ENCODE results near the gene CDKN1A.

Gene CDKN1A
- long read RNA-seq, transcript CDKN1A-201 (3 exons, 2,180 nt) = major isoform, 11 of 12 reads
- long read RNA-seq, partial matches to known transcripts = 0 of 12 reads
- long read RNA-seq, other reads (novel, unspliced or antisense) = 0 of 12 reads

DNA sequence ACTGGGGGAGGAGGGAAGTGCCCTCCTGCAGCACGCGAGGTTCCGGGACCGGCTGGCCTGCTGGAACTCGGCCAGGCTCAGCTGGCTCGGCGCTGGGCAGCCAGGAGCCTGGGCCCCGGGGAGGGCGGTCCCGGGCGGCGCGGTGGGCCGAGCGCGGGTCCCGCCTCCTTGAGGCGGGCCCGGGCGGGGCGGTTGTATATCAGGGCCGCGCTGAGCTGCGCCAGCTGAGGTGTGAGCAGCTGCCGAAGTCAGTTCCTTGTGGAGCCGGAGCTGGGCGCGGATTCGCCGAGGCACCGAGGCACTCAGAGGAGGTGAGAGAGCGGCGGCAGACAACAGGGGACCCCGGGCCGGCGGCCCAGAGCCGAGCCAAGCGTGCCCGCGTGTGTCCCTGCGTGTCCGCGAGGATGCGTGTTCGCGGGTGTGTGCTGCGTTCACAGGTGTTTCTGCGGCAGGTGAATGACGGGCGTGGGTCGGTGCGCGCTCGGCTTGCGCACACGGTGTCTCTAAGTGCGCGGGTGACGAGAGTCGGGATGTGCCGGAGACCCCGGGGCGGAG, at the start of gene CDKN1A:
TSS of gene CDKN1A (plus strand) at position 227 of the 555 bp plus-strand sequence. CDS start 5,388 bp downstream, outside the sequence.
- Histone ChIP-seq H3K27me3 (ENCODE audit: insufficient read depth, poor library complexity, severe bottlenecking) (peaks cover 16% of the 10 kb centered on the region), H3K27ac (replicated peaks) (no peak within 1 kb of the TSS), H3K4me3 (replicated peaks; ENCODE audit: insufficient read depth, low read length) (peak within 1 kb of the TSS; percentile 57)
- peak; percentile 73 for TF ChIP-seq SPI1 (IDR thresholded peaks at IDR 0.05; ENCODE audit: borderline replicate concordance, low read depth)
- TF ChIP-seq GABPA (IDR thresholded peaks at IDR 0.05; ENCODE audit: low read depth) = 0 out of 2 replicates have a peak, but pooled peaks have one; percentile 9
- TF ChIP-seq, protein P1, sequence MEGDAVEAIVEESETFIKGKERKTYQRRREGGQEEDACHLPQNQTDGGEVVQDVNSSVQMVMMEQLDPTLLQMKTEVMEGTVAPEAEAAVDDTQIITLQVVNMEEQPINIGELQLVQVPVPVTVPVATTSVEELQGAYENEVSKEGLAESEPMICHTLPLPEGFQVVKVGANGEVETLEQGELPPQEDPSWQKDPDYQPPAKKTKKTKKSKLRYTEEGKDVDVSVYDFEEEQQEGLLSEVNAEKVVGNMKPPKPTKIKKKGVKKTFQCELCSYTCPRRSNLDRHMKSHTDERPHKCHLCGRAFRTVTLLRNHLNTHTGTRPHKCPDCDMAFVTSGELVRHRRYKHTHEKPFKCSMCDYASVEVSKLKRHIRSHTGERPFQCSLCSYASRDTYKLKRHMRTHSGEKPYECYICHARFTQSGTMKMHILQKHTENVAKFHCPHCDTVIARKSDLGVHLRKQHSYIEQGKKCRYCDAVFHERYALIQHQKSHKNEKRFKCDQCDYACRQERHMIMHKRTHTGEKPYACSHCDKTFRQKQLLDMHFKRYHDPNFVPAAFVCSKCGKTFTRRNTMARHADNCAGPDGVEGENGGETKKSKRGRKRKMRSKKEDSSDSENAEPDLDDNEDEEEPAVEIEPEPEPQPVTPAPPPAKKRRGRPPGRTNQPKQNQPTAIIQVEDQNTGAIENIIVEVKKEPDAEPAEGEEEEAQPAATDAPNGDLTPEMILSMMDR (IDR thresholded peaks at IDR 0.05; ENCODE audit: insufficient read depth, low read length) = no peak
- TF ChIP-seq POLR2AphosphoS5 (IDR thresholded peaks at IDR 0.05; ENCODE audit: low read depth) = peak; percentile 74
- TF ChIP-seq, protein P2, sequence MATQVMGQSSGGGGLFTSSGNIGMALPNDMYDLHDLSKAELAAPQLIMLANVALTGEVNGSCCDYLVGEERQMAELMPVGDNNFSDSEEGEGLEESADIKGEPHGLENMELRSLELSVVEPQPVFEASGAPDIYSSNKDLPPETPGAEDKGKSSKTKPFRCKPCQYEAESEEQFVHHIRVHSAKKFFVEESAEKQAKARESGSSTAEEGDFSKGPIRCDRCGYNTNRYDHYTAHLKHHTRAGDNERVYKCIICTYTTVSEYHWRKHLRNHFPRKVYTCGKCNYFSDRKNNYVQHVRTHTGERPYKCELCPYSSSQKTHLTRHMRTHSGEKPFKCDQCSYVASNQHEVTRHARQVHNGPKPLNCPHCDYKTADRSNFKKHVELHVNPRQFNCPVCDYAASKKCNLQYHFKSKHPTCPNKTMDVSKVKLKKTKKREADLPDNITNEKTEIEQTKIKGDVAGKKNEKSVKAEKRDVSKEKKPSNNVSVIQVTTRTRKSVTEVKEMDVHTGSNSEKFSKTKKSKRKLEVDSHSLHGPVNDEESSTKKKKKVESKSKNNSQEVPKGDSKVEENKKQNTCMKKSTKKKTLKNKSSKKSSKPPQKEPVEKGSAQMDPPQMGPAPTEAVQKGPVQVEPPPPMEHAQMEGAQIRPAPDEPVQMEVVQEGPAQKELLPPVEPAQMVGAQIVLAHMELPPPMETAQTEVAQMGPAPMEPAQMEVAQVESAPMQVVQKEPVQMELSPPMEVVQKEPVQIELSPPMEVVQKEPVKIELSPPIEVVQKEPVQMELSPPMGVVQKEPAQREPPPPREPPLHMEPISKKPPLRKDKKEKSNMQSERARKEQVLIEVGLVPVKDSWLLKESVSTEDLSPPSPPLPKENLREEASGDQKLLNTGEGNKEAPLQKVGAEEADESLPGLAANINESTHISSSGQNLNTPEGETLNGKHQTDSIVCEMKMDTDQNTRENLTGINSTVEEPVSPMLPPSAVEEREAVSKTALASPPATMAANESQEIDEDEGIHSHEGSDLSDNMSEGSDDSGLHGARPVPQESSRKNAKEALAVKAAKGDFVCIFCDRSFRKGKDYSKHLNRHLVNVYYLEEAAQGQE (IDR thresholded peaks at IDR 0.05; ENCODE audit: insufficient replicate concordance, low read depth) = no peak
- peak; percentile 74 for DNase-seq (ENCODE audit: low read depth in 1 of 2, low spot score in 1 of 2)

DNA sequence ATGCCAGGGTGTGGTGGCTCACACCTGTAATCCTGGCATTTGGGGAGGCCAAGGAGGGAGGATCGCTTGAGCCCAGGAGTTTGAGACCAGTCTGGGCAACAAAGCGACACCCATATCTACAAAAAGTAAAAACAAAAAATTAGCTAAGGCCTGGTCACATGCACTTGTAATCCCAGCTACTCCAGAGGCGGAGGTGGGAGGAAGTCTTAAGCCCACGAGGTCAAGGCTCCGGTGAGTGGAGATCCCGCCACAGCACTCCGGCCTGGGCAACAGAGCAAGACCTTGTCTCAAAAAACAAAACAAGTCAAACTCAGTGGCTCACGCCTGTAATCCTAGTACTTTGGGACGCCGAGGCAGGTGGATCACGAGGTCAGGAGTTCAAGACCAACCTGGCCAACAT, 48.7 kb upstream of the CDKN1A start:
- Histone ChIP-seq H3K27ac (replicated peaks) (no peak overlapping the region), H3K27me3 (ENCODE audit: insufficient read depth, poor library complexity, severe bottlenecking) (no peaks in the 10 kb centered on the region), H3K4me3 (replicated peaks; ENCODE audit: insufficient read depth, low read length) (no peak overlapping the region)
- DNase-seq (ENCODE audit: low read depth in 1 of 2, low spot score in 1 of 2) = no peak
- TF ChIP-seq POLR2AphosphoS5 (IDR thresholded peaks at IDR 0.05; ENCODE audit: low read depth) = no peak
- TF ChIP-seq GABPA (IDR thresholded peaks at IDR 0.05; ENCODE audit: low read depth) = no peak
- TF ChIP-seq SPI1 (IDR thresholded peaks at IDR 0.05; ENCODE audit: borderline replicate concordance, low read depth) = no peak
- TF ChIP-seq, protein P1 (IDR thresholded peaks at IDR 0.05; ENCODE audit: insufficient read depth, low read length) = no peak
- TF ChIP-seq, protein P2 (IDR thresholded peaks at IDR 0.05; ENCODE audit: insufficient replicate concordance, low read depth) = no peak

DNA sequence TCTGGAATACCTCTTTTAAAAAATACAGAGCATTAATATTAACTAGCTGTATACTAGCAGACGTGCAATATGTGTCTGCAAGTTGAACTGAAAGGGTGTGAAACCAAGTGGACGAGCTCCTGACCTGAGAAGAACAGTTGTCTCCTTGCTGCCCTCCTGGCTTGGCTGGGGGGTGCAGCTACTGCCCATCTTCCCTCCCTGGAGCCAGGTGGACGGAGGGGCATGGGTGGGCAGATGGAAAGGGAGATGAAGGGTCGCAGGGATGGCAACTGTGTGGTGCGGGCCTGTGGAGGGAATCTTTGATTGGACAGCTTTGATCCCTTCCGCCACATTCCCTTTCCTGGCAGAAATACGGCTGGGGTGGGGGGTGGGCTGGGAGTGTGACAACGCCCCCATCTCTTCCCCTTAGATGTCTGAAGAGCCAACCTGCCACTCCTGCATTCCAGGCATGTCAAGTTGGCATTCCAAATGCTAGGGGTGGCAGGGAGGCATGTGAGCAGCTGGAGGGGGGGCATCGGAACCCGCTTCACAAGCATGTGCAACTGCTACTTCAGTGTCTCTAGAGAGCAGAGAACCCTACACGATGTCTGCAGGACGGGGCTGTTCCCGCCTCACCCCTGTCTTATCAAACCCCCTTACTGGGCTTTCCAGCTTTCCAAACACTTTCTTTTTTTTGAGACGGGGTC, 47.0 kb upstream of the CDKN1A start:
- TF ChIP-seq, protein P2 (IDR thresholded peaks at IDR 0.05; ENCODE audit: insufficient replicate concordance, low read depth) = no peak
- TF ChIP-seq GABPA (IDR thresholded peaks at IDR 0.05; ENCODE audit: low read depth) (no peak), SPI1 (IDR thresholded peaks at IDR 0.05; ENCODE audit: borderline replicate concordance, low read depth) (no peak), POLR2AphosphoS5 (IDR thresholded peaks at IDR 0.05; ENCODE audit: low read depth) (no peak)
- TF ChIP-seq, protein P1 (IDR thresholded peaks at IDR 0.05; ENCODE audit: insufficient read depth, low read length) = no peak
- no peak overlapping the region for H3K4me3 ChIP-seq (replicated peaks; ENCODE audit: insufficient read depth, low read length)
- no peak for DNase-seq (ENCODE audit: low read depth in 1 of 2, low spot score in 1 of 2)
- H3K27ac ChIP-seq (replicated peaks) = no peak overlapping the region
- H3K27me3 ChIP-seq (ENCODE audit: insufficient read depth, poor library complexity, severe bottlenecking) = no peaks in the 10 kb centered on the region
